Measurements from ENCODE around the gene CNTROB.
A peak's percentile ranks its signal among the peaks of the same experiment; 100 is the strongest.

The CNTROB gene

GRCh38 chr17:7915611-7916384, 16.2 kb upstream of the CNTROB start, which contains the start of gene RNF227:
TSS of gene RNF227 (minus strand) at chr17:7916289. CDS start at chr17:7916195, 94 bp downstream.
- peaks cover 14% of the 10 kb centered on the region for H3K4me1 ChIP-seq (ENCODE audit: insufficient read depth, poor library complexity, severe bottlenecking)
- DNase-seq (ENCODE audit: low spot score) (peak; percentile 93), ATAC-seq (ENCODE audit: low read depth) (peak; percentile 70)
- H3K27ac ChIP-seq (ENCODE audit: poor library complexity, severe bottlenecking) = peak within 1 kb of the TSS; percentile 54
- peaks cover 11% of the 10 kb centered on the region for H3K36me3 ChIP-seq (ENCODE audit: low read depth)
- peak within 1 kb of the TSS; percentile 42 for H3K4me3 ChIP-seq (ENCODE audit: severe bottlenecking)
- H3K9me3 ChIP-seq (ENCODE audit: severe bottlenecking) = no peaks in the 10 kb centered on the region
- no peak for TF ChIP-seq CTCF (IDR thresholded peaks at IDR 0.05; ENCODE audit: poor library complexity, severe bottlenecking)
- H3K27me3 ChIP-seq (ENCODE audit: insufficient read depth, poor library complexity, severe bottlenecking) = no peaks in the 10 kb centered on the region

- ATAC-seq (ENCODE audit: low read depth) = no peak
- H3K27ac ChIP-seq (ENCODE audit: poor library complexity, severe bottlenecking) = peak overlapping the region; percentile 54
- H3K4me3 ChIP-seq (ENCODE audit: severe bottlenecking) = peak overlapping the region; percentile 42
Observed at GRCh38 chr17:7916385-7916682, 15.7 kb upstream of the CNTROB start.

GRCh38 chr17:7916808-7917207, 15.2 kb upstream of the CNTROB start:
- Histone ChIP-seq H3K4me1 (ENCODE audit: insufficient read depth, poor library complexity, severe bottlenecking) (peaks cover 14% of the 10 kb centered on the region), H3K4me3 (ENCODE audit: severe bottlenecking) (no peak overlapping the region), H3K27ac (ENCODE audit: poor library complexity, severe bottlenecking) (peak overlapping the region; percentile 54), H3K9me3 (ENCODE audit: severe bottlenecking) (no peaks in the 10 kb centered on the region), H3K36me3 (ENCODE audit: low read depth) (peaks cover 6% of the 10 kb centered on the region), H3K27me3 (ENCODE audit: insufficient read depth, poor library complexity, severe bottlenecking) (no peaks in the 10 kb centered on the region)
- TF ChIP-seq CTCF (IDR thresholded peaks at IDR 0.05; ENCODE audit: poor library complexity, severe bottlenecking) = no peak
- DNase-seq (ENCODE audit: low spot score) = no peak
- no peak for ATAC-seq (ENCODE audit: low read depth)

More at GRCh38 chr17:7916385-7916682, 15.7 kb upstream of the CNTROB start:
- Histone ChIP-seq H3K9me3 (ENCODE audit: severe bottlenecking) (no peaks in the 10 kb centered on the region), H3K36me3 (ENCODE audit: low read depth) (peaks cover 10% of the 10 kb centered on the region), H3K27me3 (ENCODE audit: insufficient read depth, poor library complexity, severe bottlenecking) (no peaks in the 10 kb centered on the region), H3K4me1 (ENCODE audit: insufficient read depth, poor library complexity, severe bottlenecking) (peaks cover 14% of the 10 kb centered on the region)
- TF ChIP-seq CTCF (IDR thresholded peaks at IDR 0.05; ENCODE audit: poor library complexity, severe bottlenecking) = no peak
- no peak for DNase-seq (ENCODE audit: low spot score)

GRCh38 chr17:7922269-7922844, 9.6 kb upstream of the CNTROB start:
- H3K4me3 ChIP-seq (ENCODE audit: severe bottlenecking) = peak overlapping the region; percentile 19
- no peaks in the 10 kb centered on the region for H3K27me3 ChIP-seq (ENCODE audit: insufficient read depth, poor library complexity, severe bottlenecking)
- H3K9me3 ChIP-seq (ENCODE audit: severe bottlenecking) = no peaks in the 10 kb centered on the region
- no peak for ATAC-seq (ENCODE audit: low read depth)
- H3K36me3 ChIP-seq (ENCODE audit: low read depth) = no peaks in the 10 kb centered on the region
- TF ChIP-seq CTCF (IDR thresholded peaks at IDR 0.05; ENCODE audit: poor library complexity, severe bottlenecking) = no peak
- DNase-seq (ENCODE audit: low spot score) = no peak
- H3K4me1 ChIP-seq (ENCODE audit: insufficient read depth, poor library complexity, severe bottlenecking) = peaks cover 3% of the 10 kb centered on the region
- H3K27ac ChIP-seq (ENCODE audit: poor library complexity, severe bottlenecking) = no peak overlapping the region
